Endothelial cell of umbilical vein (primary cell): Measurements from ENCODE around the gene GNL2.

Experiments
- EZH2 ChIP-seq: IDR thresholded peaks from 2 replicates; pipeline ENCODE4 v1.6.1; 2012; ENCODE audit warnings: borderline replicate concordance, low read depth, mild to moderate bottlenecking, moderate library complexity, low read length, inconsistent platforms; ENCODE audit not compliant: severe bottlenecking
- FOS ChIP-seq: IDR thresholded peaks from 2 replicates; pipeline ENCODE4 v1.6.1; 2011; ENCODE audit warnings: mild to moderate bottlenecking, low read length, moderate library complexity, borderline replicate concordance; ENCODE audit not compliant: insufficient read depth
- POLR2A ChIP-seq: IDR thresholded peaks from 2 replicates; pipeline ENCODE4 v1.6.1; 2012; ENCODE audit warnings: low read depth, mild to moderate bottlenecking, control low read depth, low read length
- POLR2AphosphoS5 ChIP-seq: IDR thresholded peaks from 2 replicates; pipeline ENCODE4 v1.6.1; 2012; ENCODE audit warnings: low read depth, mild to moderate bottlenecking, control low read depth, low read length, moderate library complexity; ENCODE audit not compliant: insufficient read depth
- TF ChIP-seq, protein P1 (sequence below): IDR thresholded peaks from 2 replicates; pipeline ENCODE4 v1.6.1; 2011; ENCODE audit not compliant: insufficient read depth, insufficient read length
- TF ChIP-seq, protein P2 (sequence below), 2 donors: IDR thresholded peaks; 1 replicate in 1 of 2; 2 replicates in 1 of 2; pipeline ENCODE4 v1.5.1; 2011; ENCODE audit warnings: low read length in 2 of 2, mild to moderate bottlenecking in 2 of 2, moderate library complexity in 2 of 2, control low read depth in 1 of 2, inconsistent platforms in 1 of 2, low read depth in 1 of 2; ENCODE audit not compliant: insufficient read depth in 1 of 2; ENCODE audit errors: extremely low read depth in 1 of 2

- TF ChIP-seq, protein P1, sequence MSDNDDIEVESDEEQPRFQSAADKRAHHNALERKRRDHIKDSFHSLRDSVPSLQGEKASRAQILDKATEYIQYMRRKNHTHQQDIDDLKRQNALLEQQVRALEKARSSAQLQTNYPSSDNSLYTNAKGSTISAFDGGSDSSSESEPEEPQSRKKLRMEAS = no peak
- TF ChIP-seq, protein P2, sequence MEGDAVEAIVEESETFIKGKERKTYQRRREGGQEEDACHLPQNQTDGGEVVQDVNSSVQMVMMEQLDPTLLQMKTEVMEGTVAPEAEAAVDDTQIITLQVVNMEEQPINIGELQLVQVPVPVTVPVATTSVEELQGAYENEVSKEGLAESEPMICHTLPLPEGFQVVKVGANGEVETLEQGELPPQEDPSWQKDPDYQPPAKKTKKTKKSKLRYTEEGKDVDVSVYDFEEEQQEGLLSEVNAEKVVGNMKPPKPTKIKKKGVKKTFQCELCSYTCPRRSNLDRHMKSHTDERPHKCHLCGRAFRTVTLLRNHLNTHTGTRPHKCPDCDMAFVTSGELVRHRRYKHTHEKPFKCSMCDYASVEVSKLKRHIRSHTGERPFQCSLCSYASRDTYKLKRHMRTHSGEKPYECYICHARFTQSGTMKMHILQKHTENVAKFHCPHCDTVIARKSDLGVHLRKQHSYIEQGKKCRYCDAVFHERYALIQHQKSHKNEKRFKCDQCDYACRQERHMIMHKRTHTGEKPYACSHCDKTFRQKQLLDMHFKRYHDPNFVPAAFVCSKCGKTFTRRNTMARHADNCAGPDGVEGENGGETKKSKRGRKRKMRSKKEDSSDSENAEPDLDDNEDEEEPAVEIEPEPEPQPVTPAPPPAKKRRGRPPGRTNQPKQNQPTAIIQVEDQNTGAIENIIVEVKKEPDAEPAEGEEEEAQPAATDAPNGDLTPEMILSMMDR (IDR thresholded peaks at IDR 0.05; ENCODE audit: extremely low read depth in 1 of 2, insufficient read depth in 1 of 2, low read depth in 1 of 2, low read length in 2 of 2) = no peak
- TF ChIP-seq POLR2AphosphoS5 (no peak), POLR2A (no peak), EZH2 (no peak), FOS (no peak)
Observed at GRCh38 chr1:37634992-37635902, 39.5 kb upstream of the GNL2 start.
